NT2/D1 (cell line): Measurements from ENCODE around the gene GPC6.

Experiments
- SUZ12 ChIP-seq: IDR thresholded peaks from 2 replicates; pipeline ENCODE4 v1.6.1; 2011; ENCODE audit not compliant: insufficient read length, insufficient read depth; ENCODE audit errors: extremely low read depth
- YY1 ChIP-seq: IDR thresholded peaks from 2 replicates; pipeline ENCODE4 v1.6.1; 2011; ENCODE audit not compliant: insufficient read length, insufficient read depth

GRCh38 chr13:93818345-93818744 lies 591.7 kb downstream of the GPC6 start:
- TF ChIP-seq SUZ12 = no peak
- no peak for TF ChIP-seq YY1
